Breast epithelium (tissue), 4 donors: ENCODE measurements around the gene TBC1D3B. TPM values are rescaled to one million over a fixed set of nuclear protein-coding genes. Genes with fewer than 3 reads are reported as not detected.
A peak's percentile ranks its signal among the peaks of the same experiment; 100 is the strongest.

ENCODE experiments used
- DNase-seq, 2 donors: peaks; one replicate each; pipeline ENCODE4 v3.0.0-alpha.2; 2019; ENCODE audit warnings: low spot score in 2 of 2
- H3K27ac ChIP-seq, 2 donors: fragments of 200-600 bp; sonication (generic) in 1 of 2; one replicate each; pipeline ENCODE4 v1.5.1; 2016 to 2019; ENCODE audit warnings: mild to moderate bottlenecking in 1 of 2
- H3K27me3 ChIP-seq, 2 donors: fragments of 200-600 bp; sonication (generic) in 1 of 2; one replicate each; pipeline versions ENCODE4 v1.5.1 to v1.6.0; 2017 to 2019; ENCODE audit warnings: control low read depth in 1 of 2, mild to moderate bottlenecking in 1 of 2
- H3K36me3 ChIP-seq: fragments of 200-600 bp; one replicate; pipeline ENCODE4 v1.5.1; 2019
- H3K4me1 ChIP-seq, 2 donors: fragments of 200-600 bp; sonication (generic); one replicate each; pipeline ENCODE4 v1.5.1; 2016 to 2019; ENCODE audit warnings: control low read depth in 1 of 2
- H3K4me3 ChIP-seq, 3 donors: fragments of 200-600 bp; sonication (generic); 1 replicate in 2 of 3; 2 replicates in 1 of 3; pipeline ENCODE4 v1.5.1; 2016 to 2019; ENCODE audit warnings: mild to moderate bottlenecking in 3 of 3, moderate library complexity in 2 of 3
- H3K9me3 ChIP-seq, 2 donors: fragments of 200-600 bp; sonication (generic) in 1 of 2; one replicate each; pipeline ENCODE4 v1.5.1; 2016 to 2019; ENCODE audit warnings: control low read depth in 1 of 2
- CTCF ChIP-seq, 3 donors: fragments of 450-650 bp; IDR thresholded peaks; one replicate each; pipeline ENCODE4 v1.5.1; 2016 to 2017; ENCODE audit warnings: antibody characterized with exemption in 3 of 3, mild to moderate bottlenecking in 3 of 3, moderate library complexity in 3 of 3
- POLR2A ChIP-seq: fragments of 450-650 bp; IDR thresholded peaks from one replicate; pipeline ENCODE4 v1.6.1; 2016; ENCODE audit warnings: antibody characterized with exemption, mild to moderate bottlenecking, moderate library complexity
- POLR2AphosphoS5 ChIP-seq, 3 donors: sonication (generic); formaldehyde crosslinking; IDR thresholded peaks; one replicate each; pipeline ENCODE4 v1.6.1; 2017; ENCODE audit warnings: antibody characterized with exemption in 3 of 3
- intact Hi-C: fragments of 100-400 bp; cut with DNase I; formaldehyde crosslinking; loops from one replicate; pipeline ENCODE4 v1.15.1; 2023; ENCODE audit warnings: low total_unique reads
- total RNA-seq, 3 donors: library from RNA; depleted of rRNA; stranded (reverse); fragments of >200 nt; gene quantifications; one replicate each; pipeline ENCODE4 v1.1.0, GENCODE V29; 2016

TBC1D3B gene
- total RNA-seq, 3 donors from 2014 or later, result 1.9 to 7.6 (median 5.2) TPM

GRCh38 chr17:36152639-36153120, 23.8 kb downstream of the TBC1D3B start:
- H3K36me3 ChIP-seq, result no peaks in the 10 kb centered on the region
- DNase-seq, result no peak
- no peak overlapping the region for H3K4me3 ChIP-seq
- no peaks in the 10 kb centered on the region for H3K4me1 ChIP-seq
- intact Hi-C loops, result no loop called here
- TF ChIP-seq POLR2A, result no peak
- TF ChIP-seq POLR2AphosphoS5 (IDR thresholded peaks at IDR 0.05), result no peak
- no peak for TF ChIP-seq CTCF (IDR thresholded peaks at IDR 0.05)
- no peaks in the 10 kb centered on the region for H3K27me3 ChIP-seq
- H3K27ac ChIP-seq, result no peak overlapping the region
- no peaks in the 10 kb centered on the region for H3K9me3 ChIP-seq

DNA sequence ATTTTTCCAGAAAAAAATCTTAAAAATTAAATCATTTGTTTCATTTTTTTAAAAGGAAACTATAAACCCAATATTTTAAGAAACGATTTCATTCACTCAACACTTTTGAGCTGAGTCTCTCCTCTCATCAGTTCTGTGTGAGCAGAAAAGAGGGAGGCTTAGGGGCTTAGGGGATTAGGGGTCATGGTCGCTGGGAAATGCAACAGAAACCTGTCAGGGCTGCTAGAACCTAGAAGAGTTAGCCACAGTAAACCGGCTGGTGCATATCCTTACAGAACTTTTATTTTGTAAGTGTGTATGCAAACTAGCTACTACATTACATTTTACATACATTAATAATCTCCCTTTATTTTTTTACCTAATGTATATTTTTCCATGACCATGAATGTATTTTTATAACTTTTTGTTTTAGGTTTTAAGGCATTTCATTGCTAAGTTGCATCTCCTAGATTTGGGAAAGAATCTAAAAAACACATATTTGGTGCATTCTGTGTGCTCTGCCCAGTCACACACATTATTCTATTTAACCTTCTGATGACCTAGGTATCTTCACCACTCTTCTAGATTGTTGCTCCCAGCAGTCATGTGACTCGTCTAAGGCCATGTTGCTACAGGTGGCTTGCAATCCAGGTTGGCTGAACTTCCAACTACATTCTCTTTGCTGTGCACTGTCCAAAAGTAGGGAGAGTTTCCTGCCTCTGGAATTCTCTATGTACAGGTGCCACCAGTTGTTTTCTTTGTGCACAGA, 24.4 kb downstream of the TBC1D3B start:
- Histone ChIP-seq H3K36me3 (no peaks in the 10 kb centered on the region), H3K27me3 (no peaks in the 10 kb centered on the region), H3K9me3 (no peaks in the 10 kb centered on the region), H3K27ac (no peak overlapping the region), H3K4me1 (no peaks in the 10 kb centered on the region), H3K4me3 (no peak overlapping the region)
- no peak for TF ChIP-seq POLR2A
- TF ChIP-seq CTCF (IDR thresholded peaks at IDR 0.05), result no peak
- no peak for TF ChIP-seq POLR2AphosphoS5 (IDR thresholded peaks at IDR 0.05)
- intact Hi-C loops, result no loop called here
- DNase-seq, result no peak

- TF ChIP-seq POLR2A, result no peak
- TF ChIP-seq CTCF (IDR thresholded peaks at IDR 0.05), result no peak
- no peak for TF ChIP-seq POLR2AphosphoS5 (IDR thresholded peaks at IDR 0.05)
- H3K27me3 ChIP-seq, result no peaks in the 10 kb centered on the region
- H3K4me1 ChIP-seq, result no peaks in the 10 kb centered on the region
- no peak overlapping the region for H3K4me3 ChIP-seq
- peak overlapping the region in 1 of 2 donors; percentile 19 for H3K27ac ChIP-seq
- no peaks in the 10 kb centered on the region for H3K9me3 ChIP-seq
- DNase-seq, result no peak
- intact Hi-C loops, result no loop called here
- no peaks in the 10 kb centered on the region for H3K36me3 ChIP-seq
Observed at GRCh38 chr17:36149296-36149820, 27.1 kb downstream of the TBC1D3B start.

GRCh38 chr17:36148559-36149295, 27.7 kb downstream of the TBC1D3B start:
- TF ChIP-seq POLR2A, result no peak
- no peak for TF ChIP-seq POLR2AphosphoS5 (IDR thresholded peaks at IDR 0.05)
- peak; percentile 73 to 93 (median 88) for TF ChIP-seq CTCF (IDR thresholded peaks at IDR 0.05)
- no peak overlapping the region for H3K4me3 ChIP-seq
- peak; percentile 39 to 72 for DNase-seq
- no peaks in the 10 kb centered on the region for H3K27me3 ChIP-seq
- H3K36me3 ChIP-seq, result no peaks in the 10 kb centered on the region
- intact Hi-C loops, result no loop called here
- H3K4me1 ChIP-seq, result no peaks in the 10 kb centered on the region
- H3K27ac ChIP-seq, result no peak overlapping the region
- H3K9me3 ChIP-seq, result no peaks in the 10 kb centered on the region

GRCh38 chr17:36147601-36148000, 28.8 kb downstream of the TBC1D3B start:
- H3K27me3 ChIP-seq, result no peaks in the 10 kb centered on the region
- no peak for DNase-seq
- no peak for TF ChIP-seq CTCF (IDR thresholded peaks at IDR 0.05)
- no peak for TF ChIP-seq POLR2AphosphoS5 (IDR thresholded peaks at IDR 0.05)
- TF ChIP-seq POLR2A, result no peak
- no peak overlapping the region for H3K27ac ChIP-seq
- H3K4me1 ChIP-seq, result no peaks in the 10 kb centered on the region
- no peaks in the 10 kb centered on the region for H3K9me3 ChIP-seq
- H3K4me3 ChIP-seq, result no peak overlapping the region
- intact Hi-C loops, result no loop called here
- H3K36me3 ChIP-seq, result no peaks in the 10 kb centered on the region
